Liver (tissue), 3 donors: ENCODE results near the gene KRTAP5-6.

ENCODE experiments used
- CTCF ChIP-seq: fragments of 150-350 bp; IDR thresholded peaks from 2 replicates; pipeline ENCODE4 v1.5.1; 2017; ENCODE audit warnings: improper control_type of control experiment, low read depth, low read length; ENCODE audit not compliant: missing input control
- EGR1 ChIP-seq, 2 donors: IDR thresholded peaks; 2 replicates each; pipeline ENCODE4 v1.6.1; 2016 to 2018; ENCODE audit warnings: antibody characterized with exemption in 2 of 2, low read depth in 2 of 2
- MAX ChIP-seq: IDR thresholded peaks from 2 replicates; pipeline ENCODE4 v1.6.1; 2016; ENCODE audit warnings: antibody characterized with exemption
- RAD21 ChIP-seq, 2 donors: IDR thresholded peaks; 2 replicates each; pipeline ENCODE4 v1.6.1; 2016; ENCODE audit warnings: antibody characterized with exemption in 2 of 2, mild to moderate bottlenecking in 2 of 2
- REST ChIP-seq: IDR thresholded peaks from 2 replicates; pipeline ENCODE4 v1.6.1; 2016; ENCODE audit warnings: antibody characterized with exemption, mild to moderate bottlenecking
- RXRA ChIP-seq, 2 donors: IDR thresholded peaks; 2 replicates each; pipeline ENCODE4 v1.6.1; 2017 to 2018; ENCODE audit warnings: antibody characterized with exemption in 2 of 2, mild to moderate bottlenecking in 1 of 2
- TAF1 ChIP-seq: conservative IDR thresholded peaks from 2 replicates; pipeline ENCODE4 v1.6.1; 2016; ENCODE audit warnings: antibody characterized with exemption, mild to moderate bottlenecking
- YY1 ChIP-seq: IDR thresholded peaks from 2 replicates; pipeline ENCODE4 v1.6.1; 2016; ENCODE audit warnings: antibody characterized with exemption, mild to moderate bottlenecking
- donor health status: healthy.
- donor health status: healthy.

DNA sequence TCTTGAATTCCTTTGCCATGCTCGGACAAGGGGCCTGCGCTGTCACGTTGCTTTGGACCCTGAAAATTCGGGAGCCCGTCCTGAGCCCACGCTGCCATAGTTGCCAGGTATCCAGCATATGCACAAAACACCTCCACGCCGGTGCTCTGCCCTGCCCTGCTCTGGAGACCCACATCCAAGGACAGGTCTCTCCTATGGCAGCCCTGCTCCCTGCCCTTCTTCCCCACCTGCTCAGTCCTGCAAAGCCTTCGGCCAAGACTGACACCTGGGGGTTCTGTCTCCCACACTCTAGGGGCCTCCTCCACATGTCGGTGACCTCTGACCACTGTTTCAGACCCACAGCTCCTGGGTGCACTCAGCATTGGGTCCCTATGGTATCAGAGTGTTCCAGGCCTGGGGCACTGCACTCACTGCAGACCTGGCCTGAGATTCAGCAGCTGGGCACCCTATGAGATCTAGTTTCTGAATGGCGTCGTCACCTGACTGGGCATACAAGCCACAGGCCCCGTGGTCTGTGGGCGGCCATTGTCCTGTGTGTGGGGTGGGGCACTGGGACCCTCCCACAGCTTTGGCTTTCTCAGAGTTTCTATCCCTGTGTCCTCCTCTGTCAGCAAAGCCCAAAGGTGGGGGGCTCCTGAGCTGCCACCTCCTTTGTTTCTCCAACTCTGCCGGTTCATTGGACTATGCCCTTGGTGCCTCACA lies 2.0 kb upstream of the KRTAP5-6 start:
- TF ChIP-seq CTCF (no peak), MAX (no peak), TAF1 (no peak), REST (no peak), EGR1 (IDR thresholded peaks at IDR 0.05; ENCODE audit: low read depth in 2 of 2) (no peak), RAD21 (IDR thresholded peaks at IDR 0.05) (no peak), YY1 (no peak), RXRA (IDR thresholded peaks at IDR 0.05) (no peak)
